Stimulated activated CD4-positive, alpha-beta T cell treated with anti-CD3 and anti-CD28 coated beads, TNF-alpha, amount 100 ng/mL, for 24 hours (primary cell): ENCODE results near the gene ALG13.
"Not testable (repeated sequence)": the region's sequence is repeated elsewhere in the genome, so short reads cannot be mapped to it uniquely, and the experiment has no call there.

Experiments used
- DNase-seq, 3 experiments: peaks; one replicate each; pipeline ENCODE4 v3.0.0-alpha.2; 2020; ENCODE audit warnings: low read depth in 3 of 3

Gene ALG13

GRCh38 chrX:111680988-111681779 is at the start of gene ALG13:
ALG13 (plus strand) TSS chrX:111681170; CDS start chrX:111681219, 49 bp downstream.
- peak; percentile 68 to 81 (median 76) for DNase-seq

GRCh38 chrX:111634823-111635729 is 45.9 kb upstream of the ALG13 start:
- DNase-seq = no peak

DNA sequence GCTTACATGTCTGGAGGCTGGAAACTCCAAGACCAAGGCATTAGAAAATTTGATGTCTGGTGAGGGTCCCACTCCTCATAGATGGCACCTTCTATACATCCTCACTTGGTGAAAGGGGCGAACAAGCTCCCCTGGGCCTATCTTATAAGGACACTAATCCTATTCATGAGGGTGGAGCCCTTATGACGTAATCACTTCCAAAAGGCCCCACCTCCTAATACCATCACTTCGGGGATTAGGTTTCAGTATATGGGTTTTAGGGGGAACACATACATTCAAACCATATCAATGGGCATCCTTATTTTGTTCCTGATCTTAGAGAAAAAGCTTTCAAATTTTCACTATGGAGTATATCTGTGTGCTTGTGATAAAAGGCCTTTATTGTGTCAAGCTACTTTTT is 39.0 kb upstream of the ALG13 start:
- DNase-seq = no peak

DNA sequence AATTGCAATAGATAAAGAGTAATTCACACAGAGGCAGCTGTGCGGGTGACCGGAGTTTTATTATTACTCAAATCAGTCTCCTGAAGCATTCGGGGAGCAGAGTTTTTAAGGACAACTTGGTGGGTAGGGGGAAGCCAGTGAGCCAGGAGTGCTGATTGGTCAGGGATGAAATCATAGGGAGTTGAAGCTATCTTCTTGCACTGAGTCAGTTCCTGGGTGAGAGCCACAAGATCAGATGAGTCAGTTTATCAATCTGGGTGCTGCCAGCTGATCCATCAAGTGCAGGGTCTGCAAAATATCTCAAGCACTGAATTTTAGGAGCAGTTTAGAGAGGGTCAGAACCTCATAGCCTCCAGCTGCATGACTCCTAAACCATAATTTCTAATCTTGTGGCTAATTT is 35.8 kb upstream of the ALG13 start:
- not testable (repeated sequence) for DNase-seq

DNA sequence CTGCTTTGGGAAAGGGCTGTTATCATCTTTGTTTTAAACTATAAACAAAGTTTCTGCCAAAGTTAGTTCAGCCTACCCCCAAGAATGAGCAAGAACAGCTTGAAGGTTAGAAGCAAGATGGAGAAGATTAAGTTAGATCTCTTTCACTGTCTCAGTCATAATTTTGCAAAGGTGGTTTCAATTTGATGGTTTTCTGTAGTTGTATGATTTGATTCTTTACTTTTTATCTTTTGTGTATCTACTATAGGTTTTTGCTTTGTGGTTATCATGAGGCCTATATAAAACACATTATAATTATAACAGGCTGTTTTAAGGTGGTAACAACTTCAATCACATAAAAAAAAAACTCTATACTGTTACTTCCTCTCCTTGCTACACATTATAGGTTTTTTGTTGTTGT is 35.4 kb upstream of the ALG13 start:
- no peak for DNase-seq

DNA sequence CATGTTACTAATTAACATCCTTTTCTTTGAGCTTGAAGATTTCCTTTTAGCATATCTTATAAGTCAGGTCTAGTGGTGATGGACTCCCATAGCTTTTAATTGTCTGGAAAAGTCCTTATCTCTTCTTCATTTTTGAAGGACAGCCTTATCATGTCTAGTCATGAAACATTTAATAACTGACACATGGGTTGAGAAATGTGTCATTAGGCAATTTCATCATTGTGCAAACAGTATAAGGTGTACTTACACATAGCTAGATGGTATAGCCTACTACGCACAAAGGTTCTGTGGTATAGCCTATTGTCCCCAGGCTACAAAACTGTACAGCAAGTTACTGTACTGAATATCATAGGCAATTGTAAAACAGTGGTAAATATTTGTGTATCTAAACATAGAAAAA is 34.5 kb upstream of the ALG13 start:
- DNase-seq = no peak

GRCh38 chrX:111648802-111649201 is 32.2 kb upstream of the ALG13 start:
- DNase-seq = no peak

- DNase-seq = no peak
Observed at GRCh38 chrX:111649638-111650037, 31.3 kb upstream of the ALG13 start.

DNA sequence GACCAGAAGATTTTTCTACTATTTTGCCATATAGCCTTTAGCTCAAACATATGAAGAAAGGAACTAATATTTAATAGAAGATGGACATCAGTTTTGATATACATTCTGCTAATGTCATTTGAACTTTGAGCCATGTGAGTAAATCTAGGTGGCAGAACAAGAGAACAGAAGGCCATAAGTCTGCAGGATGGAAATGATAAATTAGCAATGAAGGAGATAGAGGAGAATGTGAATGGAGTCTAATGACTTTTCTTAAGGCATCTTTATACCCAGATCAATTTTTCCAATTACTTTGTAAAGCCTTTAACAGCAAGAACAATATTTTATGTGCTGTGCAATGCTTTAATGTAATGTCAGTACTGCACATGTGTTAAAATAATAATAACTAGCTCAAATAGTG is 30.1 kb upstream of the ALG13 start:
- no peak for DNase-seq

- DNase-seq = no peak
Observed at GRCh38 chrX:111652719-111653118, 28.3 kb upstream of the ALG13 start.

DNA sequence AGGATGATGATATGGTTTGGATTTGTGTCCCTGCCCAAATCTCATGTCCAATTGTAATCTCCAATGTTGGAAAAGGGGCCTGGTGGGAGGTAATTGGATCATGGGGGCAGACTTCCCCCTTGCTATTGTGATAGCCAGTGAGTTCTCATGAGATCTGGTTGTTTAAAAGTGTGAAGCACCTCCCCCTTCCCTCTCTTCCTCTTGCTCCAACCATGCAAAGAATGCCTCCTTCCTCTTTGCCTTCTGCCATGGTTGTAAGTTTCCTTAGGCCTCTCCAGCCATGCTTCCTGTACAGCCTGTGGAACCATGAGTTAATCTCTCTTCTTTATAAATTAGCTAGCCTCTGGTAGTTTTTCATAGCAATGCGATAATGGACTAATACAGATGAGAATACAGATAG is 19.7 kb upstream of the ALG13 start:
- no peak for DNase-seq

DNA sequence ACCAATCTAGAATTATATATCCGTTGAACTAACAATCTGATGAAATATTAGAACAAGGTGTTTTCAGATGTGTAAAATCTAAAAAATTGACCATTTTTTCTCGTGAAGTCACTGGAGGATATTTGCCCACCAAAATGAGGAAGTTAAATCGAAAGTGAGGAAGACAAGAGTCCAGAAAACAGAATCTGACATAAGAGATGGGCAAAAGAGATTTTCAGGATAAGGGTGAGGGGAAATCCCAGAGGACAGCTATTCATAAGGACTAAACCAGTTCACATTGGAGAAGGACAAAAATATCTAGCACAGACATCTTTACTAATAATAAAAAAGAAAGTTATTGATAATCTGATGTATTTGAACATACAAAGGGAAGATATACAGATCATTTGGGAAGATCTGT is 18.7 kb upstream of the ALG13 start:
- no peak for DNase-seq

- no peak for DNase-seq
Observed at GRCh38 chrX:111671668-111672067, 9.3 kb upstream of the ALG13 start.

GRCh38 chrX:111687305-111687704 is 6.3 kb downstream of the ALG13 start:
- DNase-seq = no peak

GRCh38 chrX:111695297-111695880 is 14.4 kb downstream of the ALG13 start:
- no peak for DNase-seq

DNA sequence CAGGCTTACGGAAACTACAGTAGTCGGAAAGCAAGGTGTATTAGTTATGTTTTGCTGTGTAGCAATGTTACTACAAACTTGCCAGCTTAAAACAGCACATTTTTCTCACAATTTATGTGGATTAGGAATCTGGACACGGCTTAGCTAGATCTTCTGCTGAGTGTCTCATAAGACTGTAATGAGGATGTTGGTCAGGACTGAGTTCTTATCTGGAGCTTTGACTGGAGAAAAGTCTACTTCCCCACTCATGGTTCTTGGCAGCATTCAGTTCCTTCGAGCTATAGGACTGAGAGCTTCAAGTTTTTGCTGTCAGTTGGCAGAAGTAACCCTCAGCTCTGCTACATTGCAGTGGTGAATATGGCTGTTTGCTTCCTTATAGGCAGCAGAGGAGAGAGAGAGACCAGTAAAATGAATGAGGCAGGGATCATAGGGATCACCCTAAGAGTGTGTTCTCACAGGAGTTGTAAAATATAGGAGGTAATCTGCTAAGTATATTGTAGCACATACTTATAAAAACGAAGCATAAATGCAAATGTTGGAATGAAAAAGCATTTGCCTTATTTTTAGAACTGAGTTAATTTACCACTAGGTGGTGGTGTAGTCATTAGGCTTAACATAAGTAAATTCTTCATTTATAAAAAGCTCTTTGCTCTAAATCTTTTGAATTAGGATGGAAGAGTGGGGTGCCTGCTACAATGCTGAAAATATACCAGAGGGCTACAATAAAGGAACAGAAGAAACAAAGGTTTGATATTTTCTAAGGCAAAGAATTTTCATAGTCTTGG is 38.6 kb downstream of the ALG13 start:
- no peak for DNase-seq

DNA sequence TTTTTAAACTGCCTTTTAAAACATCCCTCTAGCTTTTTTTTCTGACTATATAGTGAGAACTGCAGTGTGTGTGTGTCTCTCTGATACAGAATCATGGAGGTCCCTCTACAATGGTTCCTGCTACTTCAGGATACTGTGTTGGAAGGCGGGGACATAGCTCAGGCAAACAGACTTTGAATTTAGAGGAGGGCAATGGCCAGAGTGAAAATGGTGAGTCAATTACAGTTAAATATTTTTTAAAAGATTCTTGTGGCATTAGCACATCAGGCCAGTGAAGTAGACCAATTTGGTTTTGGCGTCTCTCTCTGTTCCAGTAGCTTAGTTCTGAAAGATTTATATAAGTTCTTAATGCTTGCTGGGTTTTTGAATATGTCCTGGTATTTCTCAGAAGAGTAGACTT is 47.1 kb downstream of the ALG13 start:
- no peak for DNase-seq

DNA sequence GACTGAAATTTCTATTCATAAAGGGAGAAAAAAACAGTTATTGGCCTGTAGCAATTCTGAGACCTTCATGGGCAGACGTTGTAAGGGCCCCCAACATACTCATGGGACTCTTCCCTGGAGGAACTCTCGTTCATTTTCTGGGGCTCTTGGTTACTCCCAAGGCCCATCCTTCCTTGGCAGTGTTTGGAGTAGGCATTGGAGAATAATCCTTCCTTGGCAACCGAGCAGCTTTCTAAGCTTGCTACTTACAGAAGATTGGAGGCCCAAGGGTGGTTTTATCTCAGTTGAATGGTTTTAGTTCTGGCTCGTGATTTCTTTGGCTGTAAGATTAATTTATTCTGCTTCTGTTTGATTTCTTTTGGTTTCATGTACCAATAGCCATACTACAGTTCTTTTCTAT is 50.4 kb downstream of the ALG13 start:
- no peak for DNase-seq

- DNase-seq = no peak
Observed at GRCh38 chrX:111736571-111736970, 55.6 kb downstream of the ALG13 start.

- no peak for DNase-seq
Observed at GRCh38 chrX:111742018-111742417, 61.0 kb downstream of the ALG13 start.

DNA sequence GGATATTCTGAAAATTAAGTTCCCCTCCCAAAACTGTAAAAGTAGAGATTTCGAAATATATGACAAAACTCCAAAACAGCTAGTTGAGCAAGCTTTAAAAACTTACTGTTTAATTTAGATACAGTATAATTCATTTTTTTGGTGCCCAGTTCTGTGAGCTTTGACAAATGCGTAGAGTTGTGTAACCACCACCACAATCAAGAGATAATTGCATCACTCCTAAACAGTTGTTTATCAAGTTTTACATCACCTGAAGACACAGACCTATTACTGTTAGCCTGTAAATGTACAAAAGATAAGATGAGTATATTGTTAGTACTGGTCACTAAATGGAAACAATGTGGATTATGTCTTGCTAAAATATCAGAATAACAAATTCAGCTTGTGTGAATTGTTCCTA is 62.3 kb downstream of the ALG13 start:
- DNase-seq = no peak

DNA sequence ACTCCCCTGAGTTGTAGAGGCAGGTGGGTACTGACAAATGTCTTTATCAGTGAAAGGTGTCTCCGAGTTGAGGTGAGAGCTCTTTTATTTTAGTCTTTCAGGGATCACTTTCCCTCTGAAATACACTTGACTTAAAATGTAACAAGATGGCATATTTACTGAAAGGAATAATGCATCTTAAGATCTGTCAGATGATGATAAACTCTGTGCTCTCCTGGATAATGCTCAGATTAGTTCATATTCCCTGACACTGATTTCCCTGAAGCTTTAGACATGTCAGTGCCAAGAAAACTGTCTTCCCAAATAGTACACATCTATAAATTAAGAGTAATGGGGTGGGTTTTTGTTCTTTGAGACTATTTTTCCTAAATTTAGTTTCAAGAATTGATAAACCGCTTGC is 75.5 kb downstream of the ALG13 start:
- no peak for DNase-seq
